ENCODE data around the gene CD180. TPM values are rescaled to one million over a fixed set of nuclear protein-coding genes. Genes with fewer than 3 reads are reported as not detected.
A peak's percentile ranks its signal among the peaks of the same experiment; 100 is the strongest.

Gene CD180
- total and polyA plus RNA-seq, 3 experiments from 2014 or later = 0.24 to 0.27 TPM; not detected in 1

DNA sequence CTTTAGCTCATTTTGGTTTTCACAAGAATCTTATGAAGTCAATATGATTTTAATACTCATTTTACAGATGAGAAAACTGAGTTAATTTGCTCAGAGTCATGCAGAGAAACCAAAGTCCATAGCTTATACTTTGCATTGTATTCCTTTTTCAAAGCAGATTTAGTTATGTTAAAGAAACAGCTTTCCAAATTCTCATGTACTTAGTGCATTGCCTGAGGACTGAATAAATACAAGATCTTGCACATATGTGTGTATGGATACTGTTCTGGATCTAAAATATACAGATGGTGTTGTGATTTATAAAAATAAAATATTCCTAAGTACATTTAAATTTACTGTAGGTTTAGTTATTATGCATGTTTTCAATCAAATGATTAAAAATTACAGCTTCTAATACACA, 43.5 kb upstream of the CD180 start:
- ChIA-PET CTCF (no interaction called here), POLR2A (no interaction called here)
- no peaks in the 10 kb centered on the region for H3K9me3 Mint-ChIP-seq

DNA sequence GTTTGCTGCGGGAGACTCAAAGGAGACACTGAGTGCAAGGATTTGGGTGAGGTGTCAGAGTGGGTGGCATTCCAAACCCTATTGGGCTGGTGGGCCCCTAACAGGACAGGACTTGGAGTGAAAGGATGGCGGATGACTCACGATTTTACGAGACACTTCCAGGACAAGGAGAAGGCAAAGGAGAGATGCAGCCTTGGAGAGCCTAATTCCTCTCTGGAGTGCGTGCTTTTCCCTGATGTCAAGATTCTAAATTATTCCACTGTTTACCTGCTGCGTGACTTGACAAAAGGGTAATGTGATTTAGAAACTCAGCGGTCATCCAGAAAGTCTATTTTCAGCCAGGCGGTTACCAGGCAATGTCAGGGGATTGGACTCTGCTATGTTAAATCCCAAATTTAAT, 41.6 kb upstream of the CD180 start:
- no peaks in the 10 kb centered on the region for H3K27me3 ChIP-seq (ENCODE audit: insufficient read depth, low read length, poor library complexity, severe bottlenecking)
- no peaks in the 10 kb centered on the region for H3K4me1 ChIP-seq (ENCODE audit: insufficient read depth, low read length)
- Mint-ChIP-seq H3K9me3 (no peaks in the 10 kb centered on the region), H3K4me3 (no peak overlapping the region), H3K27me3 (peaks cover 2 to 7% of the 10 kb centered on the region in 2 donors), H3K36me3 (peaks cover 0 to 9% (median 0%) of the 10 kb centered on the region in 3 donors), H3K27ac (no peak overlapping the region), H3K4me1 (no peaks in the 10 kb centered on the region)
- CTCF ChIA-PET = no interaction called here
- H3K4me3 ChIP-seq (ENCODE audit: low read length) = no peak overlapping the region
- POLR2A ChIA-PET = no interaction called here
- H3K9me3 ChIP-seq (ENCODE audit: low read length) = no peaks in the 10 kb centered on the region
- DNase-seq = no peak
- no peaks in the 10 kb centered on the region for H3K36me3 ChIP-seq (ENCODE audit: insufficient read depth, low read length)
- no peak overlapping the region for H3K27ac ChIP-seq (ENCODE audit: low read depth, low read length)

More for the DNA sequence above, 43.5 kb upstream of the CD180 start:
- Mint-ChIP-seq H3K4me1 (no peaks in the 10 kb centered on the region), H3K36me3 (peaks cover 0 to 9% (median 0%) of the 10 kb centered on the region in 3 donors), H3K27ac (no peak overlapping the region), H3K4me3 (no peak overlapping the region), H3K27me3 (peaks cover 2 to 4% of the 10 kb centered on the region in 2 donors)
- H3K4me1 ChIP-seq (ENCODE audit: insufficient read depth, low read length) = no peaks in the 10 kb centered on the region
- no peak overlapping the region for H3K27ac ChIP-seq (ENCODE audit: low read depth, low read length)
- no peak for DNase-seq
- no peak overlapping the region for H3K4me3 ChIP-seq (ENCODE audit: low read length)
- no peaks in the 10 kb centered on the region for H3K36me3 ChIP-seq (ENCODE audit: insufficient read depth, low read length)
- no peaks in the 10 kb centered on the region for H3K27me3 ChIP-seq (ENCODE audit: insufficient read depth, low read length, poor library complexity, severe bottlenecking)
- H3K9me3 ChIP-seq (ENCODE audit: low read length) = no peaks in the 10 kb centered on the region

DNA sequence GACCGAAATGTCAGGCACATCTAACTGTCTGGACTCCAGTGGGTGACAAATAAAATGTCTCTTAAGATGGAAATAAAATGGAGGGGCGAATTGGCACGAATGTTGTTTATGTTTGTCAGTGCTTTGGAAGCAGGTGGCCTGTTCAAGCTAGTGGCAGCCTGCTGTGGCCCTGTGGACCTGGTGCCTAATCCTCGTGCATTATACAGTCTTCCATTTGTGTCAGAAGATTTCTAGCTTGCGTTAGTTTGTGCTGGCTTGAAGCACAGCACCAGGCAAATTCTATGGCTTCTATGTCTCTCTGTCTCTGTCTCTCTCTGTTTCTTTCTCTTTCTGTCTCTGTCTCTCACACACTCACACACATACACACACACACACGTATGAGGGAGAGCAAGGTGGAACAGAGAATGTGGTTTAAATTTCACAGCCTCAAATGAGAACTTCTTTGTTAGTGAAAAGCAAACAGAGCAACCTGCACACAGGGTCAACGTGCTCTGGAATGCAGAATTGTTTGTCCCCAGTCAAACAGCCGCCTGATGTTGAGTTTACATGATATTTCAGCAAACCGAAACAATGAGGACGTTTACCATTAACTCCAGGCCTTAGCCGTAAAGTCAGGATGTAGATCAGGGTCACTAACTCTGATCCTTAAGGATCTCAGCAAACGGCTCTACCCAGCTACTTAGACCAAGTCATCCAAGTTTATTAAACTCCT, 39.0 kb upstream of the CD180 start:
- Histone ChIP-seq H3K27me3 (ENCODE audit: insufficient read depth, low read length, poor library complexity, severe bottlenecking) (no peaks in the 10 kb centered on the region), H3K36me3 (ENCODE audit: insufficient read depth, low read length) (no peaks in the 10 kb centered on the region), H3K9me3 (ENCODE audit: low read length) (no peaks in the 10 kb centered on the region), H3K27ac (ENCODE audit: low read depth, low read length) (no peak overlapping the region), H3K4me3 (ENCODE audit: low read length) (no peak overlapping the region), H3K4me1 (ENCODE audit: insufficient read depth, low read length) (no peaks in the 10 kb centered on the region)
- peaks cover 2 to 7% of the 10 kb centered on the region in 2 donors for H3K27me3 Mint-ChIP-seq
- no peak overlapping the region for H3K4me3 Mint-ChIP-seq
- H3K36me3 Mint-ChIP-seq = peaks cover 0 to 9% (median 0%) of the 10 kb centered on the region in 3 donors
- H3K4me1 Mint-ChIP-seq = no peaks in the 10 kb centered on the region
- DNase-seq = no peak
- H3K27ac Mint-ChIP-seq = peak overlapping the region in 1 of 8 donors; percentile 1
- ChIA-PET POLR2A (no interaction called here), CTCF (interaction anchor here (3.0 kb wide), 1 partner anchor 11 kb away, joined by 12 read pairs; no protein-coding TSS in a partner anchor)
- no peaks in the 10 kb centered on the region for H3K9me3 Mint-ChIP-seq

DNA sequence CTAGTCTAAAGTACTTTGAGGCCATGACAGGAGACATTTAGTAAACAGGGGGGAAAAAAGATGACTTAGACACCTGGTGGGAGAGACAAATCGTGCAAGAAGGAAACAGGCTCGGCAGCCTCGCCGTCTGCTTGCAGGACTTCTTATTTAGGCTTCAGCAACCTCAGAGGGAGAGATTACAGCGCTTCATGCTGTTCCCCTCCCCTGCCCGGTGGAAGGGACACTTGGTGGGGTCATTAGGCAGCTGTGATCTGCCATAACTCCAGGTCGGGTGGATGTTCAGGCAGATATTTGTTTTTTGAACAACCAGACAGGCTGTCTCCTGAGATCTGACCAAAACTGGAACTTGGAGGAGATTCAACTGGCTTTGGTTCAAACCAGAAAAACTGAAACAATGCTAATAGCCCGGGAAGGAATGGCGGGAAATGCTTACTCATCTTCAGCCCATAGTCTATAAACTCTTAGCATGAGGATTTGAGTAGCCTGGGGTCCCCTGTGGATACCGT, 38.1 kb upstream of the CD180 start:
- Mint-ChIP-seq H3K27me3 (peaks cover 2 to 7% of the 10 kb centered on the region in 2 donors), H3K4me1 (no peaks in the 10 kb centered on the region), H3K27ac (no peak overlapping the region), H3K36me3 (peaks cover 0 to 9% (median 0%) of the 10 kb centered on the region in 3 donors), H3K9me3 (no peaks in the 10 kb centered on the region), H3K4me3 (no peak overlapping the region)
- H3K27ac ChIP-seq (ENCODE audit: low read depth, low read length) = no peak overlapping the region
- no peaks in the 10 kb centered on the region for H3K9me3 ChIP-seq (ENCODE audit: low read length)
- DNase-seq = no peak
- ChIA-PET POLR2A (no interaction called here), CTCF (interaction anchor here (3.0 kb wide), 1 partner anchor 12 kb away, joined by 12 read pairs; no protein-coding TSS in a partner anchor)
- no peaks in the 10 kb centered on the region for H3K4me1 ChIP-seq (ENCODE audit: insufficient read depth, low read length)
- H3K4me3 ChIP-seq (ENCODE audit: low read length) = no peak overlapping the region
- no peaks in the 10 kb centered on the region for H3K36me3 ChIP-seq (ENCODE audit: insufficient read depth, low read length)
- no peaks in the 10 kb centered on the region for H3K27me3 ChIP-seq (ENCODE audit: insufficient read depth, low read length, poor library complexity, severe bottlenecking)

DNA sequence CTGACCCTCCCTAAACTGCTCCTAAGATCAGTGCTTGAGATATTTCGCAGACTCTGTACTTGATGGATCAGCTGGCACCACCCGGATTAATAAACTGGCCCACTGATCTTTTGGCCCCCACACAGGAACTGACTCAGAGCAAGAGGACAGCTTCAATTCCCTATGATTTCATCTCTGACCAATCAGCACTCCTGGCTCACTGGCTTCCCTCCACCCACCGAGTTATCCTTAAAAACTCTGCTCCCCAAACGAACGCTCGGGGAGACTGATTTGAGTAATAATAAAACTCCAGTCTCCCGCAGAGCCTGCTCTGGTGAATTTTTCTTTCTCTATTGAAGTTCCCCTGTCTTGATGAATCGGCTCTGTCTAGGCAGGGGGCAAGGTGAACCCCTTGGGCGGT, 36.5 kb upstream of the CD180 start:
- CTCF ChIA-PET = interaction anchor here (0.6 kb wide), 1 partner anchor 12 kb away, joined by 3 read pairs; no protein-coding TSS in a partner anchor
- Mint-ChIP-seq H3K36me3 (peaks cover 0 to 9% (median 0%) of the 10 kb centered on the region in 3 donors), H3K4me3 (no peak overlapping the region), H3K9me3 (no peaks in the 10 kb centered on the region), H3K27ac (no peak overlapping the region), H3K4me1 (no peaks in the 10 kb centered on the region), H3K27me3 (peaks cover 6 to 7% of the 10 kb centered on the region in 2 donors)
- no peaks in the 10 kb centered on the region for H3K9me3 ChIP-seq (ENCODE audit: low read length)
- no peaks in the 10 kb centered on the region for H3K27me3 ChIP-seq (ENCODE audit: insufficient read depth, low read length, poor library complexity, severe bottlenecking)
- H3K27ac ChIP-seq (ENCODE audit: low read depth, low read length) = no peak overlapping the region
- no peak for DNase-seq
- H3K36me3 ChIP-seq (ENCODE audit: insufficient read depth, low read length) = no peaks in the 10 kb centered on the region
- POLR2A ChIA-PET = no interaction called here
- no peaks in the 10 kb centered on the region for H3K4me1 ChIP-seq (ENCODE audit: insufficient read depth, low read length)
- no peak overlapping the region for H3K4me3 ChIP-seq (ENCODE audit: low read length)

DNA sequence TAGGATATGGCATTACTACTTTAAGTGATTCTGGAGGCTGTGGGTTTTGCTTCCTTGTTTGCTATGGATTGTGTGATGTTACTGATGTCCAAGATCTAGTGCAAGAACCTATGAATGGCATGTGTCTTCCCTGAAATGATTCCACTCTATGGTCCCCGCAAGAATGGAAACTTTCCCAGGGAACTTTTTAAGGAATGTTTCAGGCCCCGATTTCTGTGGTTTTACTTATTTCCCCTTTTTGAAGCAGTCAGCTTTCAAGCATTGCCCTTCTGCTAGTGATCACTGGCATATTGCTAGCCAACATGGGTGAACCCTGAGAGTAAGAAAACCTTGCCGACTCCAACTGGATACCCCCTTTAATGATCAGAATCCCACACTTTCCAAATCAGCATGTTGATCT, 26.6 kb upstream of the CD180 start:
- Mint-ChIP-seq H3K4me1 (peaks cover 40 to 52% (median 47%) of the 10 kb centered on the region in 3 donors), H3K9me3 (no peaks in the 10 kb centered on the region), H3K27ac (peak overlapping the region; percentile 40 to 99 (median 91)), H3K36me3 (peaks cover 0 to 3% (median 0%) of the 10 kb centered on the region in 3 donors), H3K27me3 (peaks cover 0 to 2% of the 10 kb centered on the region in 2 donors), H3K4me3 (no peak overlapping the region)
- DNase-seq = no peak
- Histone ChIP-seq H3K9me3 (ENCODE audit: low read length) (no peaks in the 10 kb centered on the region), H3K4me1 (ENCODE audit: insufficient read depth, low read length) (peaks cover 39% of the 10 kb centered on the region), H3K27ac (ENCODE audit: low read depth, low read length) (no peak overlapping the region), H3K27me3 (ENCODE audit: insufficient read depth, low read length, poor library complexity, severe bottlenecking) (no peaks in the 10 kb centered on the region), H3K4me3 (ENCODE audit: low read length) (no peak overlapping the region), H3K36me3 (ENCODE audit: insufficient read depth, low read length) (no peaks in the 10 kb centered on the region)
- POLR2A ChIA-PET = no interaction called here
- CTCF ChIA-PET = interaction anchor here (1.2 to 2.4 kb wide), 3 partner anchors 9 to 23 kb away, joined by 3 to 12 read pairs (median 4); no protein-coding TSS in a partner anchor

DNA sequence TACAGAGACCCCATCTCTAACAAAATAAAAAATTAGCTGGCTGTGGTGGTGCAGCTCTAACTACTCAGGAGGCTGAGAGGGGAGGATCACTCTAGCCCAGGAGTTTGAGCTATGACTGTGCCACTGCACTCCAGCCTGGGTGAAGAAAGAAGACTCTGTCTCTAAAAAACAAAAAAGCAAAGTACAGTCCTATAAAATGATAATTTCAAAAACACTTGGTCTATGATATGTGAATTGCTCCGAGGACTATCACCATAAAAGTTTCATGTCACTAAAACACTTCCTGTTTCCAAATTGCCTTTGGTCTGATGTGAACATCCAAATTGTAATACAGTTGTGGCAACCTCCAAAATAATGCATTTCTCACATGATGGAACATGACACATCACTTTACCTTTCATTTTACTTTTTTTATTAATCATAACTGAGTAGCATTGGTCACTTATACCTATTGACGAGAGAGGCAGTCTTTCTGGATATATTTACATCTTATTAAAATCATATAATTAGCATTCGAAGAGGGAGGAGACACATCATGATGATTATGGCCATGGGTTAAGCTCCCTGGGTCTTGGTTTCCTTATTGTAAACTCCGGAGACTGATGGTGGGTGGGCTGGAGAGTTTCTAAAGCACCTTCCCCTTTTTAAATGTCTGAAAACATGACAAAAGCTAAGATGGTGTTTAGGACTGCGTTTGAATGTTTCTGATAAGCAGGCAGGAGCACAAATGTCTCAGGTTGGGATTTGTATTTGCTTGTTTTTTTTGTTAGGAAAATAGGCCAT, 25.8 kb upstream of the CD180 start:
- Histone ChIP-seq H3K4me1 (ENCODE audit: insufficient read depth, low read length) (peaks cover 47% of the 10 kb centered on the region), H3K9me3 (ENCODE audit: low read length) (no peaks in the 10 kb centered on the region), H3K27ac (ENCODE audit: low read depth, low read length) (no peak overlapping the region), H3K27me3 (ENCODE audit: insufficient read depth, low read length, poor library complexity, severe bottlenecking) (no peaks in the 10 kb centered on the region), H3K4me3 (ENCODE audit: low read length) (no peak overlapping the region), H3K36me3 (ENCODE audit: insufficient read depth, low read length) (no peaks in the 10 kb centered on the region)
- Mint-ChIP-seq H3K27ac (peak overlapping the region; percentile 86 to 100 (median 92)), H3K9me3 (no peaks in the 10 kb centered on the region), H3K36me3 (peaks cover 0 to 6% (median 0%) of the 10 kb centered on the region in 3 donors), H3K4me3 (peak overlapping the region in 6 of 7 donors; percentile 47 to 83 (median 76)), H3K4me1 (peaks cover 48 to 60% (median 55%) of the 10 kb centered on the region in 3 donors), H3K27me3 (peaks cover 0 to 4% of the 10 kb centered on the region in 2 donors)
- no peak for DNase-seq
- POLR2A ChIA-PET = no interaction called here
- CTCF ChIA-PET = interaction anchor here (0.8 to 2.4 kb wide), 8 partner anchors 8 to 1050 kb away, joined by 3 to 12 read pairs (median 4); no protein-coding TSS in a partner anchor

All from CD8-positive, alpha-beta memory T cell (primary cell).